RCC 7860 (cell line): ENCODE measurements around the gene TBC1D9.

Experiments used
- DNase-seq: peaks from one replicate; pipeline ENCODE4 v3.0.0-alpha.2; 2015; ENCODE audit warnings: low spot score
- FAIRE-seq: peaks from 2 replicates; lab custom pipeline; 2012; peaks lifted over from hg19 to GRCh38; lab: Jason Lieb, UNC

Gene TBC1D9

DNA sequence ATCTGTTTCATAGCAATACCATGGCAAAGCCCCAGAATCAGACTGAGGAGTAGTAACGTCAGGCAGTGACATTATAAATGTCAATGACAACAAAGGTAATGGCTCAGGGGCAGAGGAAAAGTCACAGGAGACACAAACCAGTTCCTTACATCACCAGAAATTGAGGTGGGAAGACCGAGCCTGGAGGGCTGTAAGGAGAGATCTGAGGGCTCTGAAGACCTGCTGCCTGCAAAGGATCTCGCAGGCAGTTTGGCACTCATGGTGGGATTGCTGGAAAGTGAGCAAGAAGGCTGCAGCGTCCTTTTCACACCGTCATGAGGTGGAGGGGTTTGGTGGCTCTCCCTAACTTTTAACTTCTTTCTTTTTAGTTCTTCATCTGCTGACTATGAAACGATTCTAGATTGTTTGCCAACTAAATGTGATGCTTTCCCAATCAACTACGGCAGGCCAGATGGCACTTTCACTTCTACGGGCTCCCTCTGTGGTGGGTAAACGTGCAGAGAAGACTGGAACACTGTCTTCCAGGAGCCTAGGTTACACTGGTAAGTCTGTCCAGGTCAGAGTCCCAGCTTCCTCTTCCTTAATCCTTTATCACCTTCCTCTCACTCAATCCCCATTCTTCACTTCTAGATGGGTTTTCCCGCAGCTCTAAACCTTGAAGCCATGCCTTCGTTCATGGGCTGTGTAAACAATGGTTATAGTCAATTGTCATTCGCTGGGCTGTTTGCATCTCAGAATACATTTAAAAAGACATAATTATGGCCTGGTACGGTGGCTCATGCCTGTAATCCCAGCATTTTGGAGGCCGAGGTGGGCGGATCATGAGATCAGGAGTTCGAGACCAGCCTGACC, 58.2 kb downstream of the TBC1D9 start:
- DNase-seq = no peak
- FAIRE-seq = no peak

DNA sequence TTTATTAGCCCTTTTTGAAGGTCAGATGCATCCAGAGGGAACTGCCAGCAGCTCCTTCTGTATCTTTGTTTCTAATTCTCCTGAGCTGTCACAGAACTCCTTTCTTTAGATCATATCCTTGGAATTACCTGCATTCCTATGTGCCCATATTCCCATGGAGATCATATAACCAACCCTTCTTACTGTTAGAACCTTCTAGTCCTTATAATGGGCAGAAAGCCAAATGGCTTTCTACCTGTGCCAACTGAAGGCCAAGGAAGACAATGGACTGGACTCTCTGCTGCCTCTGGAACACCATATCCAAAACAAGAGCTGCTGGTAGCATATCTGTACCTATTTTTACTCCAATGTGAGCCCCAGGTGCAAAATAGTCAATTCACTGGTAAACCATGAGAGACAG, 60.7 kb downstream of the TBC1D9 start:
- DNase-seq (no peak), FAIRE-seq (no peak)

- no peak for FAIRE-seq
- DNase-seq = no peak
Measured at GRCh38 chr4:140693562-140693961, 62.6 kb downstream of the TBC1D9 start.

- no peak for DNase-seq
- FAIRE-seq = no peak
Measured at GRCh38 chr4:140691369-140691768, 64.8 kb downstream of the TBC1D9 start.

GRCh38 chr4:140690093-140690492, 66.1 kb downstream of the TBC1D9 start:
- FAIRE-seq (no peak), DNase-seq (no peak)

DNA sequence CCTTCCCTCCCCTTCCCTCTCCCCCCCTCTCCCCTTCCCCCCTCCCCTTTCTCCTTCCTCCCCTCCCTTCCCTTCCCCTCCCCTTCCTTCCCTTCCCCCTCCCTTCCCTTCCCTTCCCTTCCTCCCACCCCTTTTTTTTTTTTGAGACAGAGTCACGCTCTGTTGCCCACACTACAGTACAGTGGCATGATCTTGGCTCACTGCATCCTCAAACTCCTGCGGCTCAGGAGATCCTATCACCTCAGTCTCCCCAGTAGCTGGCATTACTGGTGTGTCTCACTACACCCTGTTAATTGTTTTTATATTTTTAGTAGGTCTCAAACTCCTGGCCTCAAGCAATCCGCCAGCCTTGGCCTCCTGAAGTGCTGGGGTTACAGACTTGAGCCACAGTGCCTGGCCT, 66.6 kb downstream of the TBC1D9 start:
- DNase-seq (no peak), FAIRE-seq (no peak)

GRCh38 chr4:140688711-140689598, 67.2 kb downstream of the TBC1D9 start:
- DNase-seq (no peak), FAIRE-seq (no peak)

- DNase-seq (no peak), FAIRE-seq (no peak)
Measured at GRCh38 chr4:140686796-140687195, 69.4 kb downstream of the TBC1D9 start.

DNA sequence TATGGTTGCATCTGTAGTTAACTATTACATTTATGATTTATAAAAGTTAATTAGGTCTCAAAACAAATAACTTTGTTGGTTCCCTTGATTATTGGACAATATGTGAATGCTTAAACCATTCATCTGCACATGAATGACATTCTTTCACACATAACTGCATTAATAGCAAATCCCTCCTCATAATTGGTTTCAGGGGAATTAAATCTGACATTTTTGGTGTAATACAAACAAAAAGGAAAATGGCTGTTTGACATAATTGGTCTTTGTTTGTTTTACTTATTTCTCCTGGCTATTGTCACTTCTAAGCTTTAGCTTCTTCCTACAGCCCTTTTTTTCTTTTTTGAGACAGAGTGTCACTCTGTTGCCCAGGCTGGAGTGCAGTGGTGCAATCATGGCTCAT, 71.9 kb downstream of the TBC1D9 start:
- no peak for DNase-seq
- FAIRE-seq = no peak

GRCh38 chr4:140681201-140681600, 75.0 kb downstream of the TBC1D9 start:
- DNase-seq (no peak), FAIRE-seq (no peak)

GRCh38 chr4:140680686-140681085, 75.5 kb downstream of the TBC1D9 start:
- FAIRE-seq (no peak), DNase-seq (no peak)

DNA sequence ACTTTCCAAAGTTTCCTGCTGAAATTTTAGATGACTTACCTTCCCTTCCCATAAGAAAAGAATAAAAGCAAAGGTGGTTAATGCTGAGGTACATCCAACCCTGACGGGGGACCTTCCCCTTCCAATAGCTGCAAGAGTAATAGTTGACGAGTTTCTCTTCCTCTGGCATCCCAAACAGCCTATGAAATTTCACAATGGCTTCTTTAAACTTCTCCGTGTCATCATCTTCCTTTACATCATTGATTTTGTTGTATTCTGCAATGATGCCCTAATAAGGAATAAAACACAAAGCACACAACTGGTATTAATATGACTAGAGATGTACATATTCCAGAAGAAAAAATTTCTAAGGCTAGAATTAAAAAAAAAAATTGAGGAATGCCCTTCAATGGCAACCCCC, 76.6 kb downstream of the TBC1D9 start:
- no peak for FAIRE-seq
- DNase-seq = no peak

DNA sequence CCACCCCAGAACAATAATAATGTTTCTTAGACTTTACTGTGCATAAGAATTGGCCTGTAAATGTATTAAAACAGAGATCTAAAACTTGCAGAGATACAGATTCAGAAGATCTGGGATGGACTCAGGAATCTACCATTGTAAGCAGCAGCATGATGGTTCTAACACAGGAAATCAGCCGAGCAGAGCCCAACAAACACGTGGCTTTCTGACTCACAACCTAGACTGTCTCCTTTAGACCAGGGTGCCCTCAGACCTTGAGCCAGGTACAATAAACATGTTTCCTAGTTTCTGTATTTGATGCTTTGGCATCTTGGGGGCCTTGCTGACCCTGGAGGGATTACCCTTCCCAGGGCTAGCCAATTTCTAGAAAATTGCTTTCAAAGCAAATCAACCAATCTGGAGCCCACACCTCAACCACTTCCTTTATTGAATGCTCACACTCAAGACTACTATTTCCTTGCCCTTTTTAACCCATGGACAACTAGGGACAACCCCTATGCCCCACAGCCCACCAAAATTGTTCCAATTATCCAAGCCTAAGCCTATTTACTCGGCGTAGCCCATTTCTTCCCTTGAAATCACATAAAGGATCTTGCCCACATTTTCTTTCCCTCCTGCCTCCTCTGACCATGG, 80.5 kb downstream of the TBC1D9 start:
- DNase-seq (peak; percentile 15), FAIRE-seq (peak; percentile 51)

- DNase-seq = no peak
- no peak for FAIRE-seq
Measured at GRCh38 chr4:140673729-140674128, 82.5 kb downstream of the TBC1D9 start.

GRCh38 chr4:140672416-140672815, 83.8 kb downstream of the TBC1D9 start:
- DNase-seq (no peak), FAIRE-seq (no peak)

DNA sequence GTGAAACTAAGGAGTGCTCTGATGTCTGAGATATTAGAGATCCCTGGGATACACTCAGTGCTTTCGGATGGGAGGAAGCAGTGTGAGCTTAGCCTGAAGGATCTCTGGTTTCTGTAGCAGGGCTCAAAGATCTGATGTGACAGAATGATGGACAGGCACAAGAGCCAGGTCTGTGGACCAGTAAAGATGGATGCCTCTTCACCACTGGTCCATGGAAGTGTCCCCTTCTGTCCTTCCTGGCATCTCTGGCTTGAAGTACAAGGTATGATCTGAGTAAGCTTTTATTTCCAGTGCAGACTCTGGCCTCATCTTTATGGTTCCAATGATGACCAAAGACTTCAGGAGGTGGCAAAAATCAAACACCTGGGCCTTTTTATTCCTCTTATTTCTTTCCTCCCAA, 88.1 kb downstream of the TBC1D9 start:
- DNase-seq (no peak), FAIRE-seq (no peak)

GRCh38 chr4:140666889-140667614, 89.1 kb downstream of the TBC1D9 start:
- FAIRE-seq (no peak), DNase-seq (no peak)

DNA sequence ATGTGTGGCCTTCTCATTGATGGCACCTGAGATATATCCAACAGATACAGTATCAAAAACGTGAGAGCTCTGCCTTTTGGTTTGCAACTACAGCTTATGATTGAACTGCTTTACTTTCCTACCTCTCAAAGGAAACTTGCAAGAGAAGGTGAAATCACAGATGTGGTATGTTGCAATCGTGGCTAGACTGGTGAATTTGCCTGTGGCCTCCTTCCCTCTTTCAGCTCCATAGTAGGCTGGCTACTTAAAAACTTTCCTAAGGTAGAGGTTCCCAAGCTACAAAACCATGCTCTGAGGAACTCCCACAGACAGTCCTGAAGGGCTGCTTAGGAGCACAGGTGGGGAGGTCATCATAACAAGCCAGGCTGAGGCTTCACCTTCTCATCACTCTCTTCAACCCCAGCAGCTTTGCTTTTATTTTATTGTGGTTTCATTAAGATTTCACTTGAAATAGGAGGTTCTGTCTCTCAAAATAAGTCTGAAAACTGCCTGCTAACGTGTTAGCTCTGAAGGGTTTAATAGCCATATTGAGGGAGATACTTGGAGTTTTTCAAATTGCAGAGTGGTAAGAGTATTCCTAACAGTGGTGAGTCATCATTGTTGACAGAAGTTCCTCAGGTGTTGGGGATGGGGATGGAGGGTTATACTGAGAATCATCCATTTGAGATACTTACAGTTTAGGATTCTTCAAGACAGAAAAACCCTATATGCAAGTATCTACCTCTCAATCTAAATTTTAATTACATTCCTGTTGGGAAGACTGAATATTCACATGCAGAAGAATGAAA, 93.9 kb downstream of the TBC1D9 start:
- FAIRE-seq (no peak), DNase-seq (no peak)

DNA sequence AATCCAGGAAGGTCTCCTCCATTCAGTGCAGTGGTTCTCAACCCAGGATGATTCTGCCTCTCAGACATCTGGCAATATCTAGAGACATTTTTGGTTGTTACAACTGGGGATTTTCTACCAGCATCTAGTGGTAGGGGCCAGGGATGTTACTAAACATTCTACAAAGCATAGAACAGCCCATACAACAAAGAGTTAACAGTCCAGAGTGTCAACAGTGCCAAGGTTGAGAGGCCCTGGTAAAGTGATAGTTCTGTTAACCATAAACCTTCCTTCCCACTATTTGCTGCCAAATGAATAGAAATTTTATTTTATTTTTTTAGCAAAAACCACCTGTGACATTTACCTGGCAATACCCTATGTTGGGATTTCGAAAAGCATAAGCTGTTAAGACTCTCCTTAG, 94.6 kb downstream of the TBC1D9 start:
- DNase-seq (no peak), FAIRE-seq (no peak)
